ENCODE results near the gene TBC1D4. TPM values are rescaled to one million over a fixed set of nuclear protein-coding genes. Genes with fewer than 3 reads are reported as not detected.

Gene TBC1D4
- total and polyA plus RNA-seq, 12 donors: 41.6 to 324 (median 191) TPM

- intact Hi-C loops (cut with DNase I): no loop called here
- Histone ChIP-seq H3K27me3 (no peaks in the 10 kb centered on the region), H3K9me3 (replicated peaks in 1 of 3) (no peaks in the 10 kb centered on the region), H3K4me3 (no peak overlapping the region), H3K4me1 (replicated peaks in 1 of 2) (peaks cover 9 to 12% of the 10 kb centered on the region in 2 donors), H3K36me3 (replicated peaks in 1 of 2) (no peaks in the 10 kb centered on the region), H3K27ac (no peak overlapping the region)
- no peak for TF ChIP-seq CTCF (IDR thresholded peaks at IDR 0.05)
- no peak for TF ChIP-seq POLR2A (IDR thresholded peaks at IDR 0.05)
- DNase-seq: no peak
Observed at GRCh38 chr13:75493156-75493555, 11.2 kb upstream of the TBC1D4 start.

DNA sequence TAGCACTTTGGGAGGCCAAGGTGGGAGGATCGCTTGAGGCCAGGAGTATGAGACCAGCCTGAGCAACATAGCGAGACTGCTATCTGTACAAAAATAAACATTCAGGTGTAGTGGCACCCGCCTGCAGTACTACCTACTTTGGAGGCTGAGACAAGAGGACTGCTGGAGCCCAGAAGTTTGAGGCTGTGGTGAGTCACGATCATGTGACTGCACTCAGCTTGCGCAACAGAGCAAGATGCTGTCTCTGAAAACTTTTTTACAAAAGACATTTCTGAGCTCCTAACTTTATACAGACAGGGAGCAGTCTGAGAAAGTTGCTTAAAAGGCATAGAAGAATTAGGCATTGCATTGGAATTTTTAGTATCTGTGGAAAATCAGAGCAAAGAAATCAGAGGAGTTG, 10.4 kb upstream of the TBC1D4 start:
- DNase-seq: no peak
- 90 to 99% (median 96%) methylated on average over 5 of the region's 5 CpGs for WGBS, 4 donors
- intact Hi-C loops (cut with DNase I): no loop called here
- Histone ChIP-seq H3K9me3 (replicated peaks in 1 of 3) (no peaks in the 10 kb centered on the region), H3K36me3 (replicated peaks in 1 of 2) (no peaks in the 10 kb centered on the region), H3K27me3 (no peaks in the 10 kb centered on the region), H3K4me1 (replicated peaks in 1 of 2) (peaks cover 9 to 12% of the 10 kb centered on the region in 2 donors), H3K4me3 (no peak overlapping the region), H3K27ac (no peak overlapping the region)
- TF ChIP-seq CTCF (IDR thresholded peaks at IDR 0.05) (no peak), POLR2A (IDR thresholded peaks at IDR 0.05) (no peak)

DNA sequence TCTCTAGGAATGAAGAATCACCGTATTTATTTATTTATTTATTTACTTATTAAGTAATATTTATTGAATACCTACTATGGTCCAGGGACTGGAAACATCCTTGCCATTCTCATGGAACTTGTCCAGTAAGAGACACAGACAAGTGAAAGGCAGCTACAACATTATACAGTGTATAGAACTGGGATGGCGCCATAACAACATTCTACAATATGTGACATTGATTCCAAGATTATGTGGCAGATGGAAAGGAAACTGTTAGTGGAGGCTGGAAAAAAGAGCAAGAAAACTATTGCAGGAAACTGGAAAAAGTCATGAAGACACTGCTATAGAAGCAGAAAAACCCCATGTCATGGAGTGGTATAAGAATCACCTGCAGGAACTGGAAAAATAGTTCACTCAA, 9.4 kb upstream of the TBC1D4 start:
- intact Hi-C loops (cut with DNase I): no loop called here
- no peak for TF ChIP-seq POLR2A (IDR thresholded peaks at IDR 0.05)
- no peak for TF ChIP-seq CTCF (IDR thresholded peaks at IDR 0.05)
- Histone ChIP-seq H3K4me3 (no peak overlapping the region), H3K36me3 (replicated peaks in 1 of 2) (no peaks in the 10 kb centered on the region), H3K27ac (no peak overlapping the region), H3K4me1 (replicated peaks in 1 of 2) (peaks cover 9 to 12% of the 10 kb centered on the region in 2 donors), H3K27me3 (no peaks in the 10 kb centered on the region), H3K9me3 (replicated peaks in 1 of 3) (no peaks in the 10 kb centered on the region)
- WGBS, 4 donors: 87 to 92% (median 90%) methylated on average over 2 of the region's 2 CpGs
- DNase-seq: no peak

GRCh38 chr13:75489502-75490263, 7.7 kb upstream of the TBC1D4 start:
- Histone ChIP-seq H3K4me1 (replicated peaks in 1 of 2) (peaks cover 9 to 20% of the 10 kb centered on the region in 2 donors), H3K9me3 (replicated peaks in 1 of 3) (no peaks in the 10 kb centered on the region), H3K27ac (no peak overlapping the region), H3K36me3 (replicated peaks in 1 of 2) (no peaks in the 10 kb centered on the region), H3K4me3 (no peak overlapping the region), H3K27me3 (no peaks in the 10 kb centered on the region)
- DNase-seq: peak in 2 of 7 donors; percentile 36 to 50
- TF ChIP-seq POLR2A (IDR thresholded peaks at IDR 0.05) (no peak), CTCF (IDR thresholded peaks at IDR 0.05) (no peak)
- WGBS, 4 donors: 44 to 67% (median 63%) methylated on average over 10 of the region's 10 CpGs
- intact Hi-C loops (cut with DNase I): loop anchor here (5.0 to 10.0 kb wide), 3 partner anchors 48 to 125 kb away; partner anchors contain the start of genes COMMD6 (in 1 of the 2) and UCHL3 (in 1 of the 2)
